ENCODE results near the gene CMIP.

DNA sequence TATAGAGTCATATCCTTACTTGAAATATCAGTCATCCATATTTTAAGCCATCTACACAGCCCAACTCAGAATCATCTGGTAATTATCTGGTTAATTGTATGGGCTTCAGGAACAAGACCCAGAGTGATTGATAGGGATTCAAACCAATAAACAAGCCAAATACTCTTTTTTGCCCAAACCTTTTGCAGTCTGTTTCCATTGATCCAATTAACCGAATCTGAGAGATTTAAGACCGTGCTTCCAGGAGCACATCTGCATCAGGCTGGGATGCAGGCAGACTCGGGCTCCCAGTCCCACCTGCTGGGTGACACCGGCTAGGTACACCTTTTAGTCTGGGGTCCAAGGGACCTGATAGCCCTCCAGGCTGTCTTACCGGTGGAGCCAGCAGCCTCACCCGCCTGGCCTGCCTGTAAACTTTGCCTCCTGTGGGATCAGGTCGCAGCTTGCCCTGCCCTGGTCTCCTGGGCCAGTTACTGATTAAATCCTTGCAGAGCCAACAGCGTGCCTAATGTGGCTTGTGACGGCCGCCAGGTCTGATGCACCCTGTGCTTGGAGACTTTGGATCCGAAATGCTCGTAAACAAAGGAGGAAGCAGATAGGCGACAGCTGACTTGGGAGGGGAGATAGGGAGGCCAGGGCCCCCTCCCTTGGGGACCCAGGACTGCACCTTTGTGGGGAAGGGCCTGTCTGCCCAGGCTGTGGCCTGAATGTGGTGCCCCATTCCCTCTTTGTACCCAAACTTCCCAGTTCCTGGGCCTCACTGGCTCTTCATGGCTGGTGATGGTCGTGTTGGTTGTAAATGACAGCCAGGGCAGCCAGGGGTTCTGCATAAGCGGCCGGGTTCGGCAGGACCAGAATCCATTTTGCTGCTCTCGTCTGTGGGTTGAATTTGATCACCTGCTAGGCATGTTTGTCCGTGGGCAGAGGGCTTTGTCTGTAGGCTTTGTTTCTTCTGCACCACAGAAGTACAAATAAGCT is 3.8 kb downstream of the CMIP start:
- TF ChIP-seq GATA2 (IDR thresholded peaks at IDR 0.05; ENCODE audit: low read depth, low read length), result no peak
- no peak for TF ChIP-seq GATA3 (IDR thresholded peaks at IDR 0.05; ENCODE audit: low read depth, low read length)

Data from SH-SY5Y (cell line).